DMS114 treated with DMSO at 0.1 percent for 48 hours (cell line): ENCODE results near the gene PLEKHG2.
"Not testable (repeated sequence)": the region's sequence is repeated elsewhere in the genome, so short reads cannot be mapped to it uniquely, and the experiment has no call there.

Experiments used
- DNase-seq: peaks from one replicate; lab custom pipeline; 2025; ENCODE audit not compliant: unreplicated experiment; lab: John Stamatoyannopoulos, UW

Gene PLEKHG2

DNA sequence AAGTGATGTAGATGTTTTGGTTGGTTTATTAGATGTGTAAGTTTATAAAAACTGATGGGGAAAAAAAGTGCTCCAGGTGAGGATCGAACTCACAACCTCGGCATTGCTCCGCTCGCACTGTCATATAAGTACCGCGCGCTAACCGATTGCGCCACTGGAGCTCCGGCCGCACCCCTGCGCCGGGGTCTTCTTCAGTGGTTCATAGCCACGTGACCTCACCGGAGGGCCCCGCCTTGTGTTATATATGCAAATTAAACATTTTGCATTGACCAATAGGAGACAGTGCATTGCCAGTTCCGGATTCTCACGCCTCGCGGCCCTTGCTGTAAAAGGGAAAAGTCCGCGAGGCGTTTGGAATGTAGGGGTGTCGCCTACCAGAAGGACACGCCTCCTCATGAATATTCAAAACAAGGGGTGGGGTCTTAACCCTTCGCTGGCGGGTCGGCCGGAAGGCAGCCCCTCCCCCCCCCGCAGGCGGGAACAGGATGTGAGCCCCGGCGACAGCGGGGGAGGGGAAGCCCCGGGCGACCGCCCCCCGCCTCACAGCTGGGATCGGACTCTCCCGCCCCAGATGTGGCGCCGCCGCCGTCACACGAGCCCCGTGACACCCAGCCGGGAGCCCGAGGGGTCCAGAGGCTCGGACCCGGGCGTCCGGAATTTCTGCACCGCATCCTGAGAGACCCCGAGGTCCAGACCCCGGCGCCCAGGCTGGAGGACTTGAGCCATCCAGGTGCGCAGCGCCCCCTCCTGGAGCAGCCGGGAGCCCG is at the start of gene PLEKHG2:
TSS of gene PLEKHG2 (plus strand) at position 570 of the 767 bp plus-strand sequence. CDS start 1,418 bp downstream, outside the sequence.
- DNase-seq, result peak; percentile 99

- no peak for DNase-seq
Measured at GRCh38 chr19:39362682-39363657, 49.5 kb upstream of the PLEKHG2 start.

DNA sequence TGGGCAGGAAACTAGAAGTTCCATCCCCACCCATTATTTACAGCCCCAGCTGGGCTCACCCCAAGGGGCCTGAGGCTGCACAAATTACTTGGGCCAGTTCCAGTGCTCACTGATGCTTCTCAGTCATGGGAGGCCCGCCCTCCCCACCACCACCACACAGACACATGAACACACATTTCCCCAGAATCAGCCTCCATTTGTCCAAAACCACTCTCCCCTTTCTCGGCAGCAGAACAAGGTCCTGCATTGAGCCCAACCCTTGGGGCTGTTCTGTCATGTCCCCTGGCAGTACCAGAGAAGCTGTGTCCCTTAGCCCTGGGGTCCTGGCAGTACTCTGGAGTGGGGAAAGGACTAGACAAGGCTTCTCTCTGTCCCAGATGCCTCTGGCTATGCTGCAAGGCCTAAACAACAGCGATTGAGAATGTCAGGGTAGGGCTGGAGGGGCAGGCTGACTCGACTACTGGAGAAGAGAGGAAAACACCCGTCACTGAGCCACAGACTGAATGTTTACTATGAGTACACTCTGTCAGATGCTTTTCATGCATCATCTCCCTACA is 48.5 kb upstream of the PLEKHG2 start:
- no peak for DNase-seq

- DNase-seq, result no peak
Measured at GRCh38 chr19:39365531-39365930, 46.9 kb upstream of the PLEKHG2 start.

DNA sequence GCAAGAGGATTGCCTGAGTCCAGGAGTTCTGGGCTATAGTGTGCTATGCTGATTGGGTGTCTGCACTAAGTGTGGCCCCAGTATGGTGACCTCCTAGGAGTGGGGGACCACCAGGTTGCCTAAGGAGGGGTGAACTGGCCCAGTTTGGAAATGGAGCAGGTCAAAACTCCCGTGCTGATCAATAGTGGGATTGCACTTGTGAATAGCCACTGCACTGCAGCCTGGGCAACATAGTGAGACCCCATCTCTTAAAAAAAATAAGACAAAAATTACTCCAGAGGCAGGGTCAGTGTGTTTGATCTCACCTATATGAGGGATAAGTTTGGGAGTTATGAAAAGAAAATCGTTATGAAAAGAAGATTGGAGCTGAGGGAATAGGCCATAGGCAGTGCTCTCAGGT is 43.3 kb upstream of the PLEKHG2 start:
- DNase-seq, result no peak

DNA sequence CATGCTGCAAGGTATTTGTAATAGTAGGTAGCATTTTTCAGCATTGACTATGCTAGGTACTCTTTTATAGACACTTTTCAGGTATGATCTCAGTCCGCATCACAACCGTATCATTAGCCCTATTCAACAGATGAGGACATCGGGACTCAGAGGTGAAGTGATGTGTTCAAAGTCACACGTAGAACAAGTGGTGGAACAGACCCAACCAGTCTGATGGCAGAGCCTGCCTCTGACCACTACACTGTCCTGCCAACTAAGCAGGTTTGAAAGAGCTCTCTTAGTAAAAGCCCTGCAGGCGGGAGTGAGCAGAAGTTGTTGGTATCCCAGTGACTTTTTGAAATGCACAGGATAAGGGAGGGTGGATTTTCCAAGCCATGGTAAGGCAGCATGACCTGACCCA is 41.7 kb upstream of the PLEKHG2 start:
- DNase-seq, result no peak

- no peak for DNase-seq
Measured at GRCh38 chr19:39372047-39372802, 40.2 kb upstream of the PLEKHG2 start.

DNA sequence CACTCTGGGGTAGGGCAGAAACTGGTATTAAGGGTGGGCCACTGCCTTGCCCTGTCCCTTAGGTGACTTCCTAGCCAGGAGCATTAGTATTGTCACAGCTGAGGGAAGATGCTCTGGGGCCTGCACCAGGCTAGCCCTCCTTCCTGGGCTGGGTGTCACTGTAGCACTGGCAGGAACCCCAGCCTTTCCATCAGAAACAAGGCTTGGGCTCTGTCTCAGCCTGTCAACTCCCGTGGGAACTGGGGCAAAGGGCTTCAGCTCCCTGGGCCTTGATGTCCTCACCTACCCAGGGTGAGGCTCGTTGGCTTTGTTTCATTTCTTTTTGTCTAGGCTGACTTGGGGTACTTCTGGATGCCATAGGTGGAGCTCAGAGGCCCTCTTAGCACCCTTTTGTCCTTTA is 39.5 kb upstream of the PLEKHG2 start:
- DNase-seq, result no peak

DNA sequence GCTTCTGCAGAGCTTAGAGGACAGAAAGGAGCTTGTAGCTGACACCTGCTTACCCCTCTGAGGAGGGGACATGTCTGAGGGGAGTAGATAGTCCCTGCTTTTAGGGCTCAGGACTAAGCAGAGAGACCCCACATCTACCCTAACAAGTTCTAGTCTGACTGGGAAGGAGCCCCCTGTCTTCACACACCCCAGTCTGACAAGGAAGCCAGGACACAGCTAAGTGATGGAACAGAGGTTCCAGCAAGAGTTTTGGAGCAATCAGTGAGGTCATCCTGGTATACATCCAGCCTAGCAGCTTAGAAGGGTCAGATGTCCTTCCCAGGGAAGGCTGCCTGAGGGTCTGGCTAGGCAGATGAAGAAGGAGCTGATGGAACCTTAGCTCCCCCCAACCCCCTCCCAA is 36.5 kb upstream of the PLEKHG2 start:
- no peak for DNase-seq

DNA sequence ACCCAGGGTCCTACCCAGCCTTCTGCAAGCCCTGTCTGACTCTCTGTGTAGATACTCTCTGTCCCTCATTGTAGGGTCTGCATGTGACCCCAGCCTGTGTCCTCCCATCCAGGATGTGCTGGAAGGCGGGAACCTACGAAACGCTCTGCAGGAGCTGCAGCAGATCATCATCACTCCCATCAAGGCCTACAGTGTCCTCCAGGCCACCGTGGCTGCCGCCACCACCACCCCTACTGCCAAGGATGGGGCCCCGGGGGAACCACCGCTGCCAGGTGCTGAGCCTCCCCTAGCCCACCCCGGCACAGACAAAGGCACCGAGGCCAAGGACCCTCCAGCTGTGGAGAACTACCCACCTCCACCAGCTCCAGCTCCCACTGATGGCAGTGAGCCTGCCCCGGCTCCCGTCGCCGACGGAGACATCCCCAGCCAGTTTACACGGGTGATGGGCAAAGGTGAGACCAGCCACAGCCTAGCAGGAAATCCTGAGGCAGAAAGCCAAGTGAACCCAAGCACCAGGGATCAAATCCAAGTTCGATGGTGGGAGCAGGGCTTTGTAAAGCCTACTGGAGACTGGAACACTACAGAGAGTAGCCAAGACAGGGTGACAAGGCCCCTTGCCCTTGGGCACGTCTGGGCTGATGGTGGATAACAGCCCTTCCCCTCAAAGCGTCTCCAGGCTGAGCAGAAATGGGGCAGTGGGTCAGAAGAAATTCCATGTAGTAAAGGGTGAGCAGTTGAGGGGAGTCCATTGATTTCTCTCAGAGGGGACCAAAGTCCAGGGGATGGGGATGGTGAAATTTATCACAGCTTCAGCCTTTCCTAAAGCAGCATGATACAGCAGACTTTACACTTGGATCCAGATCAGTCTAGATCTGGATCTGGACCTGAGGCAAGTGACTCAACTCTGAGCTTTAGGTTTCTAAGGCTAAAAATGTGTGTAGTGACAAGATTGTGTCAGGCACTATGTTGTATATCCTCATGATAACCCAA is 34.8 kb upstream of the PLEKHG2 start:
- no peak for DNase-seq

DNA sequence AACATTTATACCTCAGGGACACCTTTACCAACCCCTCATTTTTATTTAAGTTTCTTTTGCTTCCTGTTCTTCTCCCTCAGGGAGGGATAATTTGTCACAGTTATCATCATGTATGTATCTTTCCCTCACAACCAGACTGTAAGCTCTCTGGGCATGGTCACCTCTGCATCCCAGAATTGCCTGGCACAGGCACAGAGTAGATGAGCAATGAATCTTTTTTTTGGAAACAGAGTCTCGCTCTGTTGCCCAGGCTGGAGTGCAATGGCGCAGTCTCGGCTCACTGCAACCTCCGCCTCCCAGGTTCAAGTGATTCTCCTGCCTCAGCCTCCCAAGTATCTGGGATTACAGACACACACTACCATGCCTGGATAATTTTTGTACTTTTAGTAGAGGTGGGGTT is 33.1 kb upstream of the PLEKHG2 start:
- not testable (repeated sequence) for DNase-seq

DNA sequence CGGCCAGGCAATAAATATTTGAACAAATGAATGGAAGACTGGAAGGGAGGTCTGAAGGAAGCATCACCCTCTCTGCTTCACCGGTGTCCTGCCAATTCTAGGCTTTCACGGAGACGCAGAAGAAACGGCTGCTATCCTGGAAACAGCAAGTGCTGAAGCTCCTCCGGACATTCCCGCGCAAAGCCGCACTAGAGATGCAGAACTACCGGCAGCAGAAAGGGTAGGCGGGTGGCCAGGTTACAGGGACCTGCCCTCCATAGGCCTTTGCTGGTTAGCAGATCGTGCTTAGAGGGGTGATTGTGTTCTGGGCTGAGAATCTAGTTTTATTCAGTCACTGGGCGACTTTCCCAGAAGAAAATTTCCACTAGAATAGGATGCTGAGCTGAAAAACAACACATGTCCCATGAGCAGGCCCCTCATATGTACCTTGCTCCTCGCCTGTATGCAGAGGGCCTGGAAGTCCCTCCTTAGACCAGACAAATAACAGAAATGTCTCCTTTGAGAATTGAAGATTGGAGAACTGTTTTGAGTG is 32.5 kb upstream of the PLEKHG2 start:
- DNase-seq, result no peak

- DNase-seq, result no peak
Measured at GRCh38 chr19:39380521-39381502, 31.7 kb upstream of the PLEKHG2 start.

GRCh38 chr19:39381910-39382611 is 30.4 kb upstream of the PLEKHG2 start:
- DNase-seq, result no peak

DNA sequence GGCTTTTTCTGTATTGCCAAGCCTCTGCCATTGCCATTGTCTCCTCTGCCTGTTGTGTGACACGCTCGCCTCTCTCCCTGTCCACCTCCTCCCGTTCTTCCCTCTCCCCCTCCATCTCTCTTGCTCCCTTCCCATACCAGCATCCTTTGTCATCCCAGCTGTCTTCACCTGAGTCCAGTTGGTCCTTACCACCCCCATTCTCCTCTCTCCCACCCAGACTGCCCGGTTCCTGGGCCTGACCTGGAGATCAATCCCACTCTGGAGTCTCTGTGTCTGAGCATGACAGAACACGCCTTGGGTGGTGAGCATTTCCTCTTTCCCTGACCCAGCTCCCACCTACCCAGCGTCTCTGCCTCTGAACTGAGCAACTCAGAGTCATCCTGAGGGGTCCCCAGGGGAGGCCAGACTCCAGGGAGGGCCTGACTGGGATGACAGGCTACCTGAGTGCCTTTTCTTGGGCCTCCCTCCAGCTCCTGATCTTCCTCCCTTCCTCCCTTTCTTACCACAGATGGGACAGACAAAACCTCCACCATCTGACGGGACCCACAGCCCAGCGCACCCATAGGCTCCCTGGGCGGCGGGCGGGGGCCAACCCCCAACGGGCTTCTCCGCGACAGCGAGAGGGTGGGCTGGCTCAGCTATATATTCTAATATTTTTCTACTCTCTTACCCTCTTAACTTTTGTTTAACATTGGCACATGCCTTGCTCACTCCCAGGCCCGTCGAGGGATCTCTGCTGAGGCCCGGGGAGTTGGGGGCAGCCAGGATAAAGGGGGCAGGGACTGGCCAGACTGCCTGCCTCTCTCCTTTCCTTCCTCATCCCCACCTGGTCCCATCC is 29.3 kb upstream of the PLEKHG2 start:
- DNase-seq, result no peak

- DNase-seq, result no peak
Measured at GRCh38 chr19:39384839-39385568, 27.5 kb upstream of the PLEKHG2 start.
